ENCODE data around the gene OR11H7. TPM values are rescaled to one million over a fixed set of nuclear protein-coding genes. Genes with fewer than 3 reads are reported as not detected.
"Not testable (repeated sequence)": the region's sequence is repeated elsewhere in the genome, so short reads cannot be mapped to it uniquely, and the experiment has no call there.

Gene OR11H7
- total and polyA plus RNA-seq, 8 donors, result not detected

GRCh38 chr14:20184181-20184580, 44.6 kb upstream of the OR11H7 start:
- Histone ChIP-seq H3K27ac (no peak overlapping the region), H3K4me3 (no peak overlapping the region), H3K27me3 (peaks cover 0 to 5% (median 0%) of the 10 kb centered on the region in 3 donors), H3K36me3 (no peaks in the 10 kb centered on the region), H3K9me3 (no peaks in the 10 kb centered on the region), H3K4me1 (no peaks in the 10 kb centered on the region)
- intact Hi-C loops (cut with DNase I; ENCODE audit: low total_unique reads), result no loop called here
- no peak for TF ChIP-seq POLR2A (IDR thresholded peaks at IDR 0.05)
- no peak for TF ChIP-seq EP300 (IDR thresholded peaks at IDR 0.05)
- TF ChIP-seq POLR2AphosphoS5 (IDR thresholded peaks at IDR 0.05), result no peak
- no peak for TF ChIP-seq CTCF (IDR thresholded peaks at IDR 0.05)
- WGBS, 5 donors, result 49 to 61% (median 55%) methylated on average over 5 of the region's 5 CpGs
- DNase-seq, result no peak

GRCh38 chr14:20190596-20190995, 38.2 kb upstream of the OR11H7 start, which contains the start of gene OR11G2:
OR11G2 (plus strand) TSS chr14:20190896; CDS start chr14:20197438, 6,542 bp downstream.
- Histone ChIP-seq H3K4me3 (no peak within 1 kb of the TSS), H3K27ac (no peak within 1 kb of the TSS), H3K36me3 (no peaks in the 10 kb centered on the region), H3K9me3 (no peaks in the 10 kb centered on the region), H3K4me1 (no peaks in the 10 kb centered on the region), H3K27me3 (peaks cover 0 to 5% (median 0%) of the 10 kb centered on the region in 3 donors)
- intact Hi-C loops (cut with DNase I; ENCODE audit: low total_unique reads), result no loop called here
- TF ChIP-seq POLR2AphosphoS5 (IDR thresholded peaks at IDR 0.05), result no peak
- no peak for TF ChIP-seq EP300 (IDR thresholded peaks at IDR 0.05)
- no peak for TF ChIP-seq CTCF (IDR thresholded peaks at IDR 0.05)
- no peak for TF ChIP-seq POLR2A (IDR thresholded peaks at IDR 0.05)
- no peak for DNase-seq
- 45 to 63% (median 54%) methylated on average over 1 of the region's 1 CpG for WGBS, 5 donors

GRCh38 chr14:20191396-20191795, 37.4 kb upstream of the OR11H7 start:
- Histone ChIP-seq H3K27me3 (peaks cover 0 to 5% (median 0%) of the 10 kb centered on the region in 3 donors), H3K9me3 (no peaks in the 10 kb centered on the region), H3K36me3 (no peaks in the 10 kb centered on the region), H3K27ac (no peak overlapping the region), H3K4me1 (no peaks in the 10 kb centered on the region), H3K4me3 (no peak overlapping the region)
- TF ChIP-seq EP300 (IDR thresholded peaks at IDR 0.05) (no peak), CTCF (IDR thresholded peaks at IDR 0.05) (no peak)
- intact Hi-C loops (cut with DNase I; ENCODE audit: low total_unique reads), result no loop called here
- 66 to 82% (median 73%) methylated on average over 3 of the region's 3 CpGs for WGBS, 5 donors
- DNase-seq, result no peak

- no peak for DNase-seq
- Histone ChIP-seq H3K27me3 (no peaks in the 10 kb centered on the region), H3K4me1 (no peaks in the 10 kb centered on the region), H3K36me3 (no peaks in the 10 kb centered on the region), H3K9me3 (no peaks in the 10 kb centered on the region), H3K4me3 (no peak overlapping the region), H3K27ac (no peak overlapping the region)
- TF ChIP-seq POLR2A (IDR thresholded peaks at IDR 0.05) (no peak), EP300 (IDR thresholded peaks at IDR 0.05) (no peak), CTCF (IDR thresholded peaks at IDR 0.05) (no peak), POLR2AphosphoS5 (IDR thresholded peaks at IDR 0.05) (no peak)
- intact Hi-C loops (cut with DNase I; ENCODE audit: low total_unique reads), result no loop called here
Measured at GRCh38 chr14:20194101-20194500, 34.7 kb upstream of the OR11H7 start.

- H3K9me3 ChIP-seq; H3K4me3 ChIP-seq; DNase-seq; intact Hi-C loops (cut with DNase I; ENCODE audit: low total_unique reads); H3K4me1 ChIP-seq; H3K27me3 ChIP-seq; H3K36me3 ChIP-seq; H3K27ac ChIP-seq: not testable (repeated sequence)
- 60 to 67% (median 63%) methylated on average over 6 of the region's 6 CpGs for WGBS, 5 donors
Measured at GRCh38 chr14:20195170-20195569, 33.6 kb upstream of the OR11H7 start.

Measured in stomach (tissue), 9 donors.